NCI-H1092 treated with DMSO at 0.1 percent for 48 hours (cell line): ENCODE data around the gene ASTL.
A peak's percentile ranks its signal among the peaks of the same experiment; 100 is the strongest.

ENCODE experiments used
- DNase-seq: peaks from one replicate; lab custom pipeline; 2025; lab: John Stamatoyannopoulos, UW

Gene ASTL

DNA sequence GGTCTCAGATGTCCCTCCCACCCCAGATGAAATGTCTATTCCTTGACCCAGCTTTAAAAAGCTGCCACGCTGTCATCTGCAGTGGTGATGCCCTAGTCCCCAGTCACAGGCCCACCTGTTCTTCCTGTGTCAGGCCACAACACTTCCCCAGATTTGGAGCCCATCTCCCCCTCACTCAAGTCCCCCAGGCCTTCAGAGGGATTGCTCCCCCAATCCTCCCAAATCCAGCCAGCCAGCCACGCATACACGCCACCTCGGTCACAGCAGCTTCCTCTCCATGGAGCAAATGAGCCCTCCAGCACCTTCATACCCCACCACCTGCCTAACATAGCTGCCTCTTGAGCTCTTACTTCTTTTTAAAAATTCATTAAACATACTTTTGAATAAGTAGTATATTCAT, 7.8 kb downstream of the ASTL start:
- DNase-seq: no peak

GRCh38 chr2:96129528-96130120, 8.7 kb downstream of the ASTL start:
- no peak for DNase-seq

GRCh38 chr2:96128456-96128855, 9.8 kb downstream of the ASTL start:
- DNase-seq: no peak

DNA sequence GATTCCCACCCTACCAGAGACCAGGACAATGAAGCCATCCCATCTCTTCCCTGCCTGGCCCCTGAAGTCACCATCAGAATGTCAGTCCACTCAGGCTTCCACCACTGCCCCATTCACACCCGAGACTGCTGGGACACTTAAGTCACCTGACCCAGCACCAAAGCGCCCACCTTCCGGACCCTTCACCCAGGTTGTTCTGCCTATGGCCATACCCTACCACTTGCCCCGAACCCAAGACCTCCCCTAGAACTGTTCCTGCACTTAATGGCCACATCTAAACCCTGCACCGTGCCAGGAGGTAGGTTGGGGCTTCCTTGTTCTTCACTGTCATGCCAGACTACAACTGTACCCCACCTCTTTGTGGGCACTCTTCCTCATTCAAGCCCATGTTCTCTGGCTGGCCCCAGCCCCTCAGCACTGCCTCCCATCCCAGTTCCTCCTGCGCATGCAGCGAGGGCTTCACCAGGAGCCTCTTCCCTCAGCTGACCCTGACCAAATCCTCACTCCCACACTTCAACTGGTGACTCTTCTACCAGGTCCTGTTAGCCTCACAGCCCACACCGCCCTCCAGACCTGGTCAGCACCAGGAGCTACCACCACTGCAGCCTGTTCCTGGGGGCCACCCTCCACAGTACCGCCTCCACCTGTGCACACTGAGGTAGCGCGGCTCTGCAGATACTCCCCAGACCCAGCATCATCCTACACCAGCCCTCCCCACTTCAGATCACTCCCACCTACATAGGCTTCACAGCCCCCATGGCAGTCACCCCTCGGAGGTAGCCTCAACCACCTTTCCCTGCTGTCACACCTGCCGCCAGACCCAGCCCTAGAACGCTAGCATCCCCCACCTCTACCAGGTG, 13.7 kb downstream of the ASTL start:
- no peak for DNase-seq

DNA sequence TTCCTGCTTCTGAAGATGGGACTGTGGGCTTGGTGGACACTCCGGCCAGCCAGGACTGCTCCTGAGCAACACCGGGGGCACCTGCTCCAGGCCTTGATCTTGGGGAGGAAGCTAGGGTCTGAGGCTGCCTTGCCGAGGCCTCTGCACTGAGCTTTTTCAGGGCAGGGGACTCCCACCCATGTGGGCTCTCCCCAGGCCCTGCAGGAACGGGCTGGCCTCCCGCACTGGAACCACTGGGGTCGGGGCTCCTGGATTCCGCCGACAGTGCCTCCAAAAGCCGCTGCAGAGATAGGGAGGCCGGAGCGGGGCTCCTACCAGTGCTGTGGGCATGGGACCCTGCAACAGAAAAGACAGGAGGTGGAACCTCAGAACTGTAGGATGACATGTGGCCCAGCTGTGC, 14.4 kb downstream of the ASTL start:
- DNase-seq: no peak

GRCh38 chr2:96123290-96123689, 15.0 kb downstream of the ASTL start:
- no peak for DNase-seq

DNA sequence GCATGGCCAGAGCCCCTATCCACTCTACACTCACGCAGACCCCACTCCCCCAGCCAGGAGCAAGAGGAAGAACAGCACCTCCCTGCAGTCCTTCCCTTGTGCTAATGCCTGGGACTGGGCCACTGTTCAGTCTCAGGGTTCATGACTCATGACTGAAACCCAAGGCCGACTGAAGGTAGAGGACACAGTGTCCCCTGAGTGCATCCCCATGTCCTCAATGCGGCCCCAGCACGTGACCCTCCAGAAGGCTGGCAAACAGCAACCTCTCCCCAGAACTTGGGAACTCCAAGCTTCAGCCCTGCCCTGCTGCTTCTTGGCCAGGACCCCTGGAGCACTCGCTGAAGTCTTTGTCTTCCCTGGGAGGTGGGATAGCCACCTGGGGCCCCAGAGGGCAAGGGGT, 15.9 kb downstream of the ASTL start:
- DNase-seq: no peak

- no peak for DNase-seq
Measured at GRCh38 chr2:96121414-96121813, 16.9 kb downstream of the ASTL start.

GRCh38 chr2:96120991-96121390, 17.3 kb downstream of the ASTL start:
- DNase-seq: no peak

- no peak for DNase-seq
Measured at GRCh38 chr2:96120091-96120720, 18.1 kb downstream of the ASTL start.

DNA sequence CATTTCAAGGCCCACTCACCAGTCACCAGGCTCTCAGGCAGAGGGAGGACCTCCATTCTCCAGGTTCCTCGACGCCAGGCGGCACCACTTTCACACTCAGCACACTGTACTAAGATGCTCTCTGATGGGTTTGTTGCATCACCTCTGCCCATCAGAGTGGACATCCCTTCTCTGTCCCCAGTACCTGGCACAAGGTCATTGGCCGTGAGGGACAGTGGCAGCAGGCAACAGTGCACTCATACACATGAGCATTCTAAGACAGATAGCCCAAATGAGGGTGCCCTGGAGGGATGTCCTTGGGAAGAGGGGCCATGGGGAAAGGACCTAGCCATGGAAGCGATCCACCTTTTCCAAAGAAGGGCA, 18.9 kb downstream of the ASTL start:
- DNase-seq: no peak

GRCh38 chr2:96118698-96119388, 19.5 kb downstream of the ASTL start:
- DNase-seq: no peak

- no peak for DNase-seq
Measured at GRCh38 chr2:96117701-96118588, 20.4 kb downstream of the ASTL start.

DNA sequence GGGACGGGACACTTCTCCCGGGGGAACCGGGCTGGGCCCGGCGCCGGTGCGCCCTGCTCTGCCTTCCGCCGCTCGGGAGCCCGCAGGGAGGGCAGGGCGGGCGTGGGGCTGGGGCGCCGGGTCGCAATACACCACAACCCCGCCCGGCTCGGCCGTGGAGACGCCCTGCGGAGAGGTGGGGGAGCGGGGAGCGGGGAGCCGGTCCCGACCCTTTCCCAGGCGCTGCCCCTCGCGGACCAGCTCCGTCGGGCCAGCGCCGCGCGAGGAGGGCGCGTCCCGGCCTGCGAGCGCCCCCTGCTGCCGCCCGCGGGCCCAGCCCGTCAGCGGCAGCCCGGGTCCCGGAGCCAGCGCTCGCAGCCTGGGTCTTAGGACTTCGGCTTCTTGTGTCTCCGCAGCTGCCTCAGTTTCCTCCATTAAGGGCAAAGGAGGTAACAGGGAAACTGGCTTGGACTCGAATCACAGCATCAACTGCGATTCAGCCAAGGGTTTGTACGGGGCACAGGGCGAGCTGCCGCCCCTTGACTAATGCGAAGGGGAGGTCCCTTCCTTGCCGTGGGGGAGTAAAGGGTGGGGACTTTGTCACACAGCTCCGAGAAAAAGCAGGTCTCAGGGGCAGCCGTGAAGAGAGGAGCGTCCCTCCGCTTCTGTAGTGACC, 21.3 kb downstream of the ASTL start:
- peak; percentile 5 for DNase-seq

GRCh38 chr2:96116424-96116878, 21.9 kb downstream of the ASTL start, which contains the start of gene ADRA2B:
Gene ADRA2B, minus strand, starts transcription at chr2:96116571. Its CDS starts 422 bp downstream, at chr2:96116149.
- DNase-seq: no peak

DNA sequence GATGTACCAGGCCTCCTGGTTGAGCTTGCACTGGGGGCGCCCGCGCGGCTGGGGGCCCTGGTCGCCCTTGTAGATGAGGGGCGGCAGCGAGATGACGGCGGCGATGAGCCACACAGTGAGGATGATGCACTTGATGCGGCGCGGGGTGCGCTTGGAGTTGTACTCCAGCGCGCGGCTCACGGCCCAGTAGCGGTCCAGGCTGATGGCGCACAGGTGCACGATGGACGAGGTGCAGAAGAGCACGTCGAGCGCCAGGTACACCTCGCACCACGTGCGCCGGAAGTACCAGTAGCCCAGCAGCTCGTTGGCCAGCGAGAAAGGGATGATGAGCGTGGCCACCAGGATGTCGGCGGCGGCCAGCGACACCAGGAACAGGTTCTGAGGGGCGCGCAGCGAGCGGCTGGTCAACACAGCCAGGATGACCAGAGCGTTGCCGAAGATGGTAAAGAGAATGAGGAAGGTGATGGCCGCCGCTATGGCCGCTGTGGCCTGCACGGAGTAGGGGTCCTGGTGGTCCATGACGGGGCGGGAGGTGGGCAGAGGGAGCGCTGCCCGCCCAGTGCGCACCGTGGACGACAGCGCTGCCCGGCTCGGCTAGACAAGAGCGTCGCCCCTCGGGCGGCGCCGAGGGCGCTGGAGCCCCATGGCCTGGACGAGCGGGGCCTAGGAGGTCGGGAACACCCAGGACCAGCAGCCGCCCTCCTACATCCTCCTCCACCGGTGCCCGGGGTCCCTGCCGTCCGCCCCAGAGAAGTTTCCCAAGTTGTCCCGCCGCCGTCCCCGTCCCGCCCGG, 22.5 kb downstream of the ASTL start:
- no peak for DNase-seq

- DNase-seq: no peak
Measured at GRCh38 chr2:96114903-96115581, 23.3 kb downstream of the ASTL start.

DNA sequence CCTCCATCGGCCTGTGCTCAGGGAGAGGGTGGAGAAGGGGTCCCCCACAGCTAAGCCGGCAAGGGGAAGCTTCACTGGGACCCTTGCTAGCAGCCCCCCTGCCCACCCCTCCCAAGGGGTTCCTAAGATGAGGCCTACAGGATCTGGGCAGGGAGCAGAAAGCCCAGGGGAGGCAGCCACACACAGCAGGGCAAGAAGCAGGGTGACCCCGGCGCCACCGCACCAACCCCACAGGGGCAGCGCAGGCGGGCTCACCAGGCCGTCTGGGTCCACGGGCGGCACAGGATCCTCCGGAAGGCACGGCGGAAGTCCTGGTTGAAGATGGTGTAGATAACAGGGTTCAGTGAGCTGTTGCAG, 23.8 kb downstream of the ASTL start:
- no peak for DNase-seq

DNA sequence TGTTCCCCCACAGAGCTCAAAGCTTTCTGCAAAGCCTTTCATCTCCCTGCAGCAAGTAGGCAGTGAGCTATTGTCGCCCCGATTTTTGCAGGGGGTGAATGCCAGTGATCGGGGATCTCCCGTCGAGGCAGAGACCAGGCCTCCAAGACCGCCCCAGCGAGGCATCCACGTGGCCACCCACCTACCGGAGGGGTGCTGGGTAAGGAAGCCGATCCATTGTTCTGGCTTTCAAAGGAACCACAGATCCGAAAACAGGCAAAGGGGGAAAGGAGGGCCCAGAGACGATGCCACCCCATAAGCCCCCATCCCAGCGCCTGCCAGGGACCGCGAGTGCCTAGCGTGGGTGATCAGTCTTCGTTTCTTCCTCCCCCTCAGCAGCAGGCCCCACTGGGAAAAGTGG, 24.4 kb downstream of the ASTL start:
- DNase-seq: no peak

DNA sequence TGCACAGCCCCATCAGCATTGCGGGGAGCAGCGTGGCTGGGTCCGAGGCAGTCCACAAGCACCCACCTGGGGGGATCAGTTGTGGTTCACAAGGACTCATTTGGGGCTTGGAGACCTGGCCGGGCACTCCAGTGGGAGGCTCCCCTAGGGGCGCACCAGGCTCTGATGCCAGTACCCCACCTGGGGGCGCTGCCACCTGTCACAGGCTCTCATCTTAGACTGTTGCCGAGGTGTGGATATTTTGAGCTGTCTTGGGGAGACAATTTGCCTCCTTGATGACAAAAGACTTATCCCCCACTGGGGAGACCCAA, 25.0 kb downstream of the ASTL start:
- DNase-seq: no peak
